Activated B cell treated with CpG ODN at 0.5 μM for 24 hours (primary cell): ENCODE data around the gene PAX4. TPM values are rescaled to one million over a fixed set of nuclear protein-coding genes. Genes with fewer than 3 reads are reported as not detected.

Experiments
- ATAC-seq: fragments of 200-7000 bp; cut with Tn5 transposase; one replicate; pipeline ENCODE4 v1.10.0; 2021; ENCODE audit warnings: low read depth, mild to moderate bottlenecking, moderate library complexity
- CTCF ChIA-PET: fragments of 350-600 bp; sonication (Branson Sonifier 250); formaldehyde crosslinking; loops from one replicate; lab custom pipeline; 2021; ENCODE audit warnings: antibody characterized with exemption; lab: Charles Lee
- POLR2A ChIA-PET: fragments of 350-600 bp; sonication (Branson Sonifier 250); formaldehyde crosslinking; loops from one replicate; lab custom pipeline; 2021; ENCODE audit warnings: antibody characterized with exemption; lab: Charles Lee
- DNase-seq: peaks from one replicate; pipeline ENCODE4 v3.0.0; 2022
- H3K27ac Mint-ChIP-seq: one replicate; pipeline ENCODE4 v1.8.0; 2020; ENCODE audit warnings: mixed read lengths
- H3K27me3 Mint-ChIP-seq: one replicate; pipeline ENCODE4 v1.8.0; 2021; ENCODE audit warnings: mixed read lengths
- H3K36me3 Mint-ChIP-seq: one replicate; pipeline ENCODE4 v1.8.0; 2021; ENCODE audit warnings: low read depth, mixed read lengths
- H3K4me1 Mint-ChIP-seq: one replicate; pipeline ENCODE4 v1.8.0; 2021; ENCODE audit warnings: mixed read lengths
- H3K4me3 Mint-ChIP-seq: one replicate; pipeline ENCODE4 v1.8.0; 2020; ENCODE audit warnings: mild to moderate bottlenecking, mixed read lengths
- H3K9me3 Mint-ChIP-seq: one replicate; pipeline ENCODE4 v1.8.0; 2020; ENCODE audit warnings: mixed read lengths
- intact Hi-C: fragments of 100-400 bp; cut with micrococcal nuclease; formaldehyde crosslinking; loops from one replicate; pipeline ENCODE4 v1.15.1; 2024
- total RNA-seq: library from RNA; stranded (reverse); gene quantifications from 2 replicates; pipeline ENCODE4 v1.2.3, GENCODE V29; 2022
- TF ChIP-seq, protein P1 (sequence below): fragments of 200-600 bp; IDR thresholded peaks from one replicate; pipeline ENCODE4 v1.8.0; 2022; ENCODE audit warnings: antibody characterized with exemption, mild to moderate bottlenecking

The PAX4 gene
- total RNA-seq, 1 donor from 2014 or later = not detected

DNA sequence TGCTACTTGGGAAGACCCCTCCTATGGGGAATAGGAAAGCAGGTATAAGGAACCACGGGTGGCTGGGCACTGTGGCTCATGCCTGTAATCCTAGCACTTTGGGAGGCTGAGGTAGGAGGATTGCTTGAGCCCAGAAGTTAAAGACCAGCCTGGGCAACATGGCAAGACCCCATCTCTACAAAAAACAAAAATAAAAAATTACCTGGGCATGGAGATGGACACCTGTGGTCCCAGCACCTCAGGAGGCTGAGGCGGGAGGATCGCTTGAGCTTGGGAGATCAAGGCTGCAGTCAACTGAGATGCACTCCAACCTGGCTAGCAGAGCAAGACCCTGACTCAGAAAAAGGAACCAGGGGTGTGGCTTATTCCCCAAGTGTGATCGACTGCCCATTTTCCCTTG, 25.4 kb downstream of the PAX4 start:
- ChIA-PET CTCF (no interaction called here), POLR2A (interaction anchor here (0.7 kb wide), 1 partner anchor 7 kb away, joined by 3 read pairs; the partner anchor contains the start of gene GCC1)
- DNase-seq (no peak), ATAC-seq (no peak)
- intact Hi-C loops = no loop called here
- Mint-ChIP-seq H3K36me3 (peaks cover 28% of the 10 kb centered on the region), H3K9me3 (no peaks in the 10 kb centered on the region), H3K4me1 (peaks cover 16% of the 10 kb centered on the region), H3K27ac (no peak overlapping the region), H3K4me3 (no peak overlapping the region), H3K27me3 (no peaks in the 10 kb centered on the region)
- TF ChIP-seq, protein P1, sequence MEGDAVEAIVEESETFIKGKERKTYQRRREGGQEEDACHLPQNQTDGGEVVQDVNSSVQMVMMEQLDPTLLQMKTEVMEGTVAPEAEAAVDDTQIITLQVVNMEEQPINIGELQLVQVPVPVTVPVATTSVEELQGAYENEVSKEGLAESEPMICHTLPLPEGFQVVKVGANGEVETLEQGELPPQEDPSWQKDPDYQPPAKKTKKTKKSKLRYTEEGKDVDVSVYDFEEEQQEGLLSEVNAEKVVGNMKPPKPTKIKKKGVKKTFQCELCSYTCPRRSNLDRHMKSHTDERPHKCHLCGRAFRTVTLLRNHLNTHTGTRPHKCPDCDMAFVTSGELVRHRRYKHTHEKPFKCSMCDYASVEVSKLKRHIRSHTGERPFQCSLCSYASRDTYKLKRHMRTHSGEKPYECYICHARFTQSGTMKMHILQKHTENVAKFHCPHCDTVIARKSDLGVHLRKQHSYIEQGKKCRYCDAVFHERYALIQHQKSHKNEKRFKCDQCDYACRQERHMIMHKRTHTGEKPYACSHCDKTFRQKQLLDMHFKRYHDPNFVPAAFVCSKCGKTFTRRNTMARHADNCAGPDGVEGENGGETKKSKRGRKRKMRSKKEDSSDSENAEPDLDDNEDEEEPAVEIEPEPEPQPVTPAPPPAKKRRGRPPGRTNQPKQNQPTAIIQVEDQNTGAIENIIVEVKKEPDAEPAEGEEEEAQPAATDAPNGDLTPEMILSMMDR = no peak

DNA sequence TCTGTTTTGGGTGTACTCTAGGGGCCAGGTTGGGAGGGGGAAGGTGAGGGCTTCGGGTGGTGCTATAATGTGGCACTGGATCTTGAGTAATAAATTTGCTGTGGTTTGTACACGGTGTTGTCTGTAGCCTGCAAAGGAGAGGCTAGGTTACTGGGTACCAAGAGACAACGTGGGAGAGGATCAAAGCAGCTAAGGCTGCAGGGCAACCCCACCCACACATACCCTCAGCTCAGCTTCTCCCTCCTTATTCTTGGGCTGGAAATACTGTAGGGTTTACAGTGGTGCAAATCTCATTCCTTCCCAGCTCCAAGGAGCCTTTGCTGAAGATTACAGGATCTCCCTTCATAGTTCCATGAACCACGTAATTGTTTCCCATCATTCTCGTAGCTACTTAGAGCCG, 26.4 kb downstream of the PAX4 start:
- ATAC-seq (no peak), DNase-seq (no peak)
- Mint-ChIP-seq H3K36me3 (peaks cover 28% of the 10 kb centered on the region), H3K4me1 (peaks cover 21% of the 10 kb centered on the region), H3K9me3 (no peaks in the 10 kb centered on the region), H3K27me3 (no peaks in the 10 kb centered on the region), H3K4me3 (no peak overlapping the region), H3K27ac (no peak overlapping the region)
- intact Hi-C loops = no loop called here
- CTCF ChIA-PET = no interaction called here
- POLR2A ChIA-PET = no interaction called here
- TF ChIP-seq, protein P1 = no peak

DNA sequence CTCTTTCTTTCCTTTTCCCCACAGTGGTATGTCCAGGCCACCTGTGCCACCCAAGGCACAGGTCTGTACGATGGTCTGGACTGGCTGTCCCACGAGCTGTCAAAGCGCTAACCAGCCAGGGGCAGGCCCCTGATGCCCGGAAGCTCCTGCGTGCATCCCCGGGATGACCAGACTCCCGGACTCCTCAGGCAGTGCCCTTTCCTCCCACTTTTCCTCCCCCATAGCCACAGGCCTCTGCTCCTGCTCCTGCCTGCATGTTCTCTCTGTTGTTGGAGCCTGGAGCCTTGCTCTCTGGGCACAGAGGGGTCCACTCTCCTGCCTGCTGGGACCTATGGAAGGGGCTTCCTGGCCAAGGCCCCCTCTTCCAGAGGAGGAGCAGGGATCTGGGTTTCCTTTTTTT, 26.8 kb downstream of the PAX4 start:
- CTCF ChIA-PET = no interaction called here
- Mint-ChIP-seq H3K27me3 (no peaks in the 10 kb centered on the region), H3K36me3 (peaks cover 28% of the 10 kb centered on the region), H3K4me1 (peaks cover 25% of the 10 kb centered on the region), H3K4me3 (no peak overlapping the region), H3K9me3 (no peaks in the 10 kb centered on the region), H3K27ac (no peak overlapping the region)
- DNase-seq (no peak), ATAC-seq (no peak)
- intact Hi-C loops = no loop called here
- TF ChIP-seq, protein P1 = no peak
- POLR2A ChIA-PET = no interaction called here

DNA sequence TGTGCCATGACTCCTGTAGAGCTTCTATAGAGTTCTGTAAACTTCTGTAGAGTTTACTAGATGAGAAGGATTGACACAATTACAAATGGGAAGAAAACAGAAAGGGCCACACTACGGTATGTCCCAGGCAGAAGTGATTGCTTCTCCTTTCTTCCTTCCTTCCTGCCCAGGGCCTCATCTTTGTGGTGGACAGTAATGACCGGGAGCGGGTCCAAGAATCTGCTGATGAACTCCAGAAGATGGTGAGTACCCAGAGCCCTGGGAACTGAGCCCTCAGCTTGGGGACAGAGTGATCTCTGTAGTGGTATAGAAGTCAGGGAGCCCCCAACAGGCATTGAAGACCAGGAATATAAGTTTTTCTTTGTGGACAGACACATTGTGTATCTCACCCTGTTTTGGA, 28.0 kb downstream of the PAX4 start:
- Mint-ChIP-seq H3K36me3 (peaks cover 29% of the 10 kb centered on the region), H3K4me3 (peak overlapping the region; percentile 98), H3K4me1 (peaks cover 33% of the 10 kb centered on the region), H3K27ac (no peak overlapping the region), H3K9me3 (no peaks in the 10 kb centered on the region), H3K27me3 (no peaks in the 10 kb centered on the region)
- DNase-seq = no peak
- TF ChIP-seq, protein P1 = no peak
- CTCF ChIA-PET = no interaction called here
- no peak for ATAC-seq
- intact Hi-C loops = loop anchor here (5.0 to 10.0 kb wide), 2 partner anchors 245 to 517 kb away; no protein-coding TSS in a partner anchor
- POLR2A ChIA-PET = no interaction called here

DNA sequence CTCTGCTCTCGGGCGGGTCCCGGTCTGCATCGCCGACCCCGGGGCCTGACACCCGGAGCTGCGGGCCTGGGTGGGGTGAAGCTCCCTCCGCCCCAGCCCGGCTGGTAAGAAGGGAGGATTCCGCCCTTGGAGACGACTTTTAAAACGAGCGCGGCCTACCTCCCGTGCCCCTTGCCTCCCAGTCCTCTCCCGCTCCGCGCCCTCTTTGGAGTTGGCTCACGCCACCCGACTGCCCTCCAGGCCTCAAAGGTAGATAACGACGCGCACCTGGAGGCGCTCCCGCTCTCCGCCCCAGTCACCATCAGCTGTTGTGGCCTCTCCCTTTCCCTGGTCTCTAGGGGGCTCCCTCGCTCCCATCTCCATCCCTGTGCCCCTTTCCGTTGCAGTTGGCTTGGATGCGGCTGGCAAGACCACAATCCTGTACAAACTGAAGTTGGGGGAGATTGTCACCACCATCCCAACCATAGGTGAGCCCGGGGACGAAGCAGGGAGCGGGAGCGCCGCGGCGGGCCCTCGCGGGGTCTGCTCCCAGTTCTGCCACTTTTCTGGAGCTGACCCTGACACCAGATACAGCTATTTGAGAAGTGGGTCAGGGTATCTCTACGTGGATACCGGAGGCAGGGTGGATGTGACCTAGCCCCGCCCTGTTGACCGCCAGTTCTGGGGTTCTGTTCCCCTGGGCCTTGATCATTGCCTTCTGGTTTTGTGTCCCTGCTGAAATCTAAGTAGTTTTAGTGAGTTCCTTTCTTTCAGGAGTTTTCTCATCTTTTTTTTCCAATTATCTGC, 29.1 kb downstream of the PAX4 start:
- Mint-ChIP-seq H3K27me3 (no peaks in the 10 kb centered on the region), H3K36me3 (peaks cover 29% of the 10 kb centered on the region), H3K27ac (peak overlapping the region; percentile 80), H3K4me3 (peak overlapping the region; percentile 98), H3K4me1 (peaks cover 42% of the 10 kb centered on the region), H3K9me3 (no peaks in the 10 kb centered on the region)
- CTCF ChIA-PET = no interaction called here
- ATAC-seq = no peak
- intact Hi-C loops = loop anchor here (1.0 to 10.0 kb wide), 3 partner anchors 62 to 518 kb away; no protein-coding TSS in a partner anchor
- DNase-seq = no peak
- POLR2A ChIA-PET = interaction anchor here (0.6 to 1.9 kb wide), 2 partner anchors 62 to 197 kb away, joined by 5 to 10 read pairs; partner anchors contain the start of gene ZNF800
- TF ChIP-seq, protein P1 = no peak
